Naive B cell (primary cell): ENCODE measurements around the gene EGLN2. TPM values are rescaled to one million over a fixed set of nuclear protein-coding genes. Genes with fewer than 3 reads are reported as not detected.
"Not testable (repeated sequence)": the region's sequence is repeated elsewhere in the genome, so short reads cannot be mapped to it uniquely, and the experiment has no call there.

Experiments used
- ATAC-seq, 2 donors: fragments of 150-1000 bp; cut with Tn5 transposase; 2 replicates each; pipeline ENCODE4 v1.10.0; 2021; ENCODE audit warnings: low read depth in 2 of 2, mild to moderate bottlenecking in 2 of 2, moderate library complexity in 2 of 2
- DNase-seq: peaks from one replicate; pipeline ENCODE4 v3.0.0; 2022
- H3K27ac Mint-ChIP-seq, 6 donors: one replicate each; pipeline ENCODE4 v1.8.0; 2020 to 2022; ENCODE audit warnings: mild to moderate bottlenecking in 6 of 6, mixed read lengths in 6 of 6, moderate library complexity in 5 of 6, inconsistent platforms in 2 of 6
- H3K27me3 Mint-ChIP-seq, 3 donors: one replicate each; pipeline ENCODE4 v1.8.0; 2021 to 2022; ENCODE audit warnings: mixed read lengths in 3 of 3, mild to moderate bottlenecking in 1 of 3
- H3K36me3 Mint-ChIP-seq, 2 donors: one replicate each; pipeline ENCODE4 v1.8.0; 2020 to 2022; ENCODE audit warnings: mixed read lengths in 2 of 2, inconsistent platforms in 1 of 2, mild to moderate bottlenecking in 1 of 2
- H3K4me1 Mint-ChIP-seq, 3 donors: one replicate each; pipeline ENCODE4 v1.8.0; 2020 to 2022; ENCODE audit warnings: mixed read lengths in 3 of 3, inconsistent platforms in 1 of 3, mild to moderate bottlenecking in 1 of 3, moderate library complexity in 1 of 3
- H3K4me3 Mint-ChIP-seq, 8 donors: one replicate each; pipeline ENCODE4 v1.8.0; 2020 to 2022; ENCODE audit warnings: mild to moderate bottlenecking in 8 of 8, mixed read lengths in 8 of 8, moderate library complexity in 8 of 8, inconsistent platforms in 2 of 8
- H3K9me3 Mint-ChIP-seq, 7 donors: one replicate each; pipeline ENCODE4 v1.8.0; 2020 to 2022; ENCODE audit warnings: mixed read lengths in 7 of 7, mild to moderate bottlenecking in 5 of 7, inconsistent platforms in 2 of 7, moderate library complexity in 1 of 7
- polyA plus RNA-seq, 6 donors: library from polyadenylated mRNA; unstranded; fragments of 300-500 nt; fragmentation: Illumina TruSeq; gene quantifications; one replicate each; pipeline ENCODE4 v1.2.3, GENCODE V29; 2021; ENCODE audit warnings: low read depth in 6 of 6

Gene EGLN2
- polyA plus RNA-seq, 6 donors from 2014 or later = 66.8 to 184 (median 124) TPM

- DNase-seq (no peak), ATAC-seq (no peak)
- no peaks in the 10 kb centered on the region for H3K27me3 Mint-ChIP-seq
- peaks cover 7 to 34% of the 10 kb centered on the region in 2 donors for H3K36me3 Mint-ChIP-seq
- H3K9me3 Mint-ChIP-seq = no peaks in the 10 kb centered on the region
- peak overlapping the region in 5 of 8 donors; percentile 39 to 85 (median 70) for H3K4me3 Mint-ChIP-seq
- peak overlapping the region in 3 of 6 donors; percentile 58 to 91 (median 88) for H3K27ac Mint-ChIP-seq
- H3K4me1 Mint-ChIP-seq = peaks cover 50 to 53% (median 53%) of the 10 kb centered on the region in 3 donors
These were observed 18.4 kb upstream of the EGLN2 start for GRCh38 chr19:40780582-40780981.

GRCh38 chr19:40781140-40781539 lies 17.9 kb upstream of the EGLN2 start:
- H3K36me3 Mint-ChIP-seq = peaks cover 7 to 37% of the 10 kb centered on the region in 2 donors
- no peaks in the 10 kb centered on the region for H3K9me3 Mint-ChIP-seq
- no peaks in the 10 kb centered on the region for H3K27me3 Mint-ChIP-seq
- ATAC-seq (no peak), DNase-seq (no peak)
- peak overlapping the region in 1 of 8 donors; percentile 47 for H3K4me3 Mint-ChIP-seq
- H3K4me1 Mint-ChIP-seq = peaks cover 44 to 51% (median 50%) of the 10 kb centered on the region in 3 donors
- peak overlapping the region in 3 of 6 donors; percentile 2 to 88 (median 82) for H3K27ac Mint-ChIP-seq

- Mint-ChIP-seq H3K4me1 (peaks cover 39 to 49% (median 43%) of the 10 kb centered on the region in 3 donors), H3K27me3 (no peaks in the 10 kb centered on the region), H3K27ac (peak overlapping the region in 1 of 6 donors; percentile 74), H3K4me3 (no peak overlapping the region), H3K36me3 (peaks cover 7 to 52% of the 10 kb centered on the region in 2 donors), H3K9me3 (no peaks in the 10 kb centered on the region)
- DNase-seq (no peak), ATAC-seq (no peak)
These were observed 15.3 kb upstream of the EGLN2 start for GRCh38 chr19:40783711-40784110.

GRCh38 chr19:40784146-40784545 lies 14.8 kb upstream of the EGLN2 start:
- H3K4me3 Mint-ChIP-seq, DNase-seq, H3K27me3 Mint-ChIP-seq, H3K9me3 Mint-ChIP-seq, ATAC-seq: not testable (repeated sequence)
- peaks cover 7 to 52% of the 10 kb centered on the region in 2 donors for H3K36me3 Mint-ChIP-seq
- H3K4me1 Mint-ChIP-seq = peaks cover 36 to 44% (median 39%) of the 10 kb centered on the region in 3 donors
- peak overlapping the region in 1 of 6 donors; percentile 74 for H3K27ac Mint-ChIP-seq

DNA sequence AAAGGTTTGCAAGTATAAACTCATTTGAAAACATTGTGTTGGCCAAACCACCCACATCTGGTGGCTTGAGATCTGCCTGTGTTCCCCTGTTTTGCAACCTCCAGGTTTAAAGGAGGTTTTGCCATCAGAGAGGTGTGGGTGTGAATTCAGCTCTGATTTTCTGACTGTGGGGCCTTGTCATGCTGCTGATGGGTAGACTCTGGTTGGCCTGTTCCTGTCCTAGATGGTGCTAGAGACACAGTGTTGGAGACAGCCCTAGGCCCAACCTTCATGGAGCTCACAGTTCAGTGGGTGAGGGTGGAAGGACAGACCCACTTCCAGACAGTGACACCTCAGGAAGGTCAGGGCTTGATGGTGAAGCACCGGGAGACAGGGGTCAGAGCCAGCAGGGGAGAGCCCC lies 13.5 kb upstream of the EGLN2 start:
- no peaks in the 10 kb centered on the region for H3K9me3 Mint-ChIP-seq
- no peaks in the 10 kb centered on the region for H3K27me3 Mint-ChIP-seq
- H3K27ac Mint-ChIP-seq = peak overlapping the region in 3 of 6 donors; percentile 54 to 78 (median 77)
- ATAC-seq = no peak
- H3K4me1 Mint-ChIP-seq = peaks cover 31 to 45% (median 38%) of the 10 kb centered on the region in 3 donors
- peaks cover 12 to 56% of the 10 kb centered on the region in 2 donors for H3K36me3 Mint-ChIP-seq
- DNase-seq = no peak
- no peak overlapping the region for H3K4me3 Mint-ChIP-seq

- ATAC-seq (no peak), DNase-seq (no peak)
- H3K27ac Mint-ChIP-seq = peak overlapping the region in 4 of 6 donors; percentile 70 to 94 (median 82)
- peaks cover 10 to 47% of the 10 kb centered on the region in 2 donors for H3K36me3 Mint-ChIP-seq
- H3K27me3 Mint-ChIP-seq = no peaks in the 10 kb centered on the region
- no peaks in the 10 kb centered on the region for H3K9me3 Mint-ChIP-seq
- H3K4me1 Mint-ChIP-seq = peaks cover 33 to 44% (median 33%) of the 10 kb centered on the region in 3 donors
- H3K4me3 Mint-ChIP-seq = no peak overlapping the region
These were observed 12.6 kb upstream of the EGLN2 start for GRCh38 chr19:40786060-40787037.

- Mint-ChIP-seq H3K9me3 (no peaks in the 10 kb centered on the region), H3K27ac (peak overlapping the region in 4 of 6 donors; percentile 20 to 92 (median 67)), H3K4me3 (no peak overlapping the region), H3K27me3 (no peaks in the 10 kb centered on the region), H3K4me1 (peaks cover 28 to 47% (median 47%) of the 10 kb centered on the region in 3 donors), H3K36me3 (peaks cover 9 to 26% of the 10 kb centered on the region in 2 donors)
- ATAC-seq (no peak), DNase-seq (no peak)
These were observed 7.6 kb upstream of the EGLN2 start for GRCh38 chr19:40791349-40791748.

DNA sequence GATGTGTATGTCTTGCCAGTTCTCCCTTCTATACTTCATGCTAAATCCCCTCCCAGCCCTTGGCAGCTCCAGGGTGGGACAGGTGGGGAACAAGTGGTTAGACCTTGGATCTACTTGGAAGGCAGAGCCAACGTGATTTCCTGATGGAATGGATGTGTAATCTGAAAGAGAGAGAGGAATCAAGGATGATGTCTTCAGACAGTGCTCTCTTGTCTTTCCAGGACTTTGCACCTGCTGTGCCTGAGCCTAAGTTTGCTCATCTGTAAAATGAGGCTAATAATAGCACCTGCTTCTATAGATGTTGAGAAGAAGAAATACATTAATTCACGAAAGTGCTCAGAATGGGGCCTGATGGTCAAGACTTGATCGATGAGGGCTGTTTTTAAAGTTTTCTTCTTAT lies 7.0 kb upstream of the EGLN2 start:
- peak overlapping the region in 3 of 8 donors; percentile 28 to 61 (median 45) for H3K4me3 Mint-ChIP-seq
- H3K9me3 Mint-ChIP-seq = no peaks in the 10 kb centered on the region
- ATAC-seq = no peak
- no peak for DNase-seq
- H3K27ac Mint-ChIP-seq = peak overlapping the region in 5 of 6 donors; percentile 20 to 94 (median 62)
- H3K27me3 Mint-ChIP-seq = no peaks in the 10 kb centered on the region
- H3K36me3 Mint-ChIP-seq = peaks cover 9 to 23% of the 10 kb centered on the region in 2 donors
- H3K4me1 Mint-ChIP-seq = peaks cover 31 to 50% (median 47%) of the 10 kb centered on the region in 3 donors

DNA sequence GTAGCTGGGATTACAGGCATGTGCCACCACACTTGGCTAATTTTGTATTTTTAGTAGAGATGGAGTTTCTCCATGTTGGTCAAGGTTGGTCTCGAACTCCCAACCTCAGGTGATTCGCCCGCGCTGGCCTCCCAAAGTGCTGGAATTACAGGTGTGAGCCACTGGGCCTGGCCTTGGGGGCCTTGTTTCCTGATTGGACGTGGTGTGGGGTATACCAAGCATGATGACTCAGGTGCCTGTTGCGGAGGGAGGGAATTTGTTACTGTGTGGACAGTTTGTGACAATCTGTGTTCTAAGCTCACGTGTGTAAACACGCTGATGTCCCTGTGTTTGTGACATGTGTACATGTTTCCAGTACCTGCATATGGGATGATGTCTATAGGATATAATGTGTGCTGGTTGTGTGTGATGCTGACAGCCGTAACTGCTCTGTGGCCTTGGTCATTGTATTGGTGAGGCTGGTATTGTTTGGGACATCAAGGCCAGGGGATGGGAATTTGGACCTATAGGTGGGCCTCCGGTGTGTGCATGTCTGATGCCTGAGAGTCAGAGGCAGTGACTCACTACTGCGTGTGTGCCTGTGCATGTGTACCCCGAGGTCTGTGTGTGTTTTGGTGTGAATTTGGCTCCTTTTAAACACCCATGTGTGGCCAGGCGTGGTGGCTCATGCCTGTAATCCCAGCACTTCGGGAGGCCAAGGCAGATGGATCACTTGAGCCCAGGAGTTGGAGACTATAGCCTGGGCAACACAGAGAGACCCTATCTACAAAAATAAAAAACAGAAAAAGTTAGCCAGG lies 1.6 kb upstream of the EGLN2 start:
- no peaks in the 10 kb centered on the region for H3K9me3 Mint-ChIP-seq
- ATAC-seq (no peak), DNase-seq (no peak)
- peak overlapping the region; percentile 49 to 100 (median 100) for H3K27ac Mint-ChIP-seq
- no peaks in the 10 kb centered on the region for H3K27me3 Mint-ChIP-seq
- peaks cover 0 to 16% of the 10 kb centered on the region in 2 donors for H3K36me3 Mint-ChIP-seq
- H3K4me3 Mint-ChIP-seq = peak overlapping the region; percentile 94 to 100 (median 99)
- H3K4me1 Mint-ChIP-seq = peaks cover 50 to 64% (median 59%) of the 10 kb centered on the region in 3 donors

DNA sequence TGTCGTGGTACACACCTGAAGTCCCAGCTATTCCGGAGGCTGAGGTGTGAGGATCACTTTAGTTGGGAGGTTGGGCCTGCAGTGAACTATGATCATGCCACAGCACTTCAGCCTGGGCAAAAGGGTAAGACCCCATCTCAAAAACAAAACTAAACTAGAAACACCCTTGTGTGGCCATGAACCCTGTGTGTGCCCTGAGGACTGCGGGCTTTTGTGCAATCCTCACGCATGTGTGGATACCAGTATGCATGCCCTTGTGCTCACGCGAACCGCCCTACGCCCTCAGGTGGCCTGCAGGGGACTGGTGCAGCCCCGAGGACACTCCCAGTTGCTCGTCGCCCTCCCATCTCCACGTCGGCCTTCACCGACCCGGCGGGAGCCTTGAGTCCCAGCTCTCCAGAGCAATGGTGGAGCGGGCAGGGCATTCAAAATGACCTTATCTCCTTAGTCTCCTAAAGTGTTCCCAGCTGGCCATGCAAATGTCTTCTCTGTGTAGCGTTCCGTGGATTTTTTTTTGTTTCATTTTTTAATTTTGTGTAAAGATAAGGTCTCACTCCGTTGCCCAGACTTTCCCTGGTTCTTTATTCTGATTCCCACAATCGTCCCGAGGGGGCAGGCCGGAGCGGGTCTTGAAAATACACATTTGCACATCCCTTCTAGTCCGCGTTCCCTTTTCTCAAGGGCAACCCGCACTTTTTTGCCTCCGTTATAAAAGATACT lies 868 bp upstream of the EGLN2 start:
- Mint-ChIP-seq H3K36me3 (peaks cover 0 to 16% of the 10 kb centered on the region in 2 donors), H3K27me3 (no peaks in the 10 kb centered on the region), H3K4me1 (peaks cover 56 to 64% (median 59%) of the 10 kb centered on the region in 3 donors), H3K4me3 (peak overlapping the region; percentile 94 to 100 (median 99)), H3K27ac (peak overlapping the region; percentile 97 to 100 (median 100)), H3K9me3 (no peaks in the 10 kb centered on the region)
- DNase-seq (peak; percentile 49), ATAC-seq (peak; percentile 17 to 32)

GRCh38 chr19:40799558-40800338 lies 757 bp downstream of the EGLN2 start:
- H3K4me1 Mint-ChIP-seq = peaks cover 72 to 78% (median 75%) of the 10 kb centered on the region in 3 donors
- peaks cover 0 to 16% of the 10 kb centered on the region in 2 donors for H3K36me3 Mint-ChIP-seq
- no peak for ATAC-seq
- peak overlapping the region; percentile 90 to 96 (median 94) for H3K4me3 Mint-ChIP-seq
- DNase-seq = no peak
- H3K27me3 Mint-ChIP-seq = no peaks in the 10 kb centered on the region
- no peaks in the 10 kb centered on the region for H3K9me3 Mint-ChIP-seq
- peak overlapping the region; percentile 70 to 97 (median 94) for H3K27ac Mint-ChIP-seq
